ENCODE results near the gene PSD. TPM values are rescaled to one million over a fixed set of nuclear protein-coding genes. Genes with fewer than 3 reads are reported as not detected.

PSD gene
- total and polyA plus RNA-seq, 5 experiments from 2014 or later = 4.9 to 13.3 (median 5.9) TPM

DNA sequence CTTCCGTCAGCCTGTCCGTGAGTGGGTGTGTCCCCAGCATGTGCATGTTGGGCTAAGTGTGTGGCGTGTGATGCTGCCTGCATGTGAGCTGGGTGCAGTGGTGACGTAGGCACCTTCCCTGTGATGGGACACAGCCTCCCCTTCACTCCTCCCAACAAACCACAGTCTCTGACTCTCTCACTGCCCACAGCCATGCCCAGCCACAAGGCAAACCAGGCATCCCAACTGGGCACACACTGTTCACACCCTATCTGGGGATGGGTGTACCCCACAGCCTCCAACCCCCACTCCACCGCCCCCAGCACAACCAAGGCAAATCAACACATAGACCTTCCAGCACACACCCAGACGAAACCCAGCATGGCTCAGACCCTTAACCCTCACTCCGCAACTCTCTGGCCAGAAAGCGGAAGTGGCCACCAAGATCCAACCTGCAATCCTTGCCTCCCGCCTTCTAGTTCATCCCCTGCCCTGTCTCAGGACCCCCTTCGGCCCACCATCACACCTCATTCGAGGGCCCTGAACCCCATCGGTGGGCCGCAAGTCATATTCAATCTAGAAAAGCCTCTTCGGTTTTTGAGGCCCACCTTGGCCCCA is 10.4 kb downstream of the PSD start:
- no peaks in the 10 kb centered on the region for H3K36me3 Mint-ChIP-seq
- no peaks in the 10 kb centered on the region for H3K9me3 Mint-ChIP-seq
- peak overlapping the region; percentile 64 to 96 (median 88) for H3K27ac Mint-ChIP-seq
- POLR2A ChIA-PET = interaction anchor here (0.6 to 1.4 kb wide), 4 partner anchors 9 to 24 kb away, joined by 3 to 7 read pairs (median 4); partner anchors contain the start of gene CUEDC2
- peak overlapping the region; percentile 71 to 89 (median 79) for H3K4me3 Mint-ChIP-seq
- DNase-seq (peak in 4 of 10 donors; percentile 26 to 66 (median 40)), ATAC-seq (peak in 1 of 2 donors; percentile 32)
- peaks cover 28 to 56% (median 38%) of the 10 kb centered on the region in 4 donors for H3K4me1 Mint-ChIP-seq
- H3K27me3 Mint-ChIP-seq = peaks cover 0 to 25% (median 0%) of the 10 kb centered on the region in 5 donors

DNA sequence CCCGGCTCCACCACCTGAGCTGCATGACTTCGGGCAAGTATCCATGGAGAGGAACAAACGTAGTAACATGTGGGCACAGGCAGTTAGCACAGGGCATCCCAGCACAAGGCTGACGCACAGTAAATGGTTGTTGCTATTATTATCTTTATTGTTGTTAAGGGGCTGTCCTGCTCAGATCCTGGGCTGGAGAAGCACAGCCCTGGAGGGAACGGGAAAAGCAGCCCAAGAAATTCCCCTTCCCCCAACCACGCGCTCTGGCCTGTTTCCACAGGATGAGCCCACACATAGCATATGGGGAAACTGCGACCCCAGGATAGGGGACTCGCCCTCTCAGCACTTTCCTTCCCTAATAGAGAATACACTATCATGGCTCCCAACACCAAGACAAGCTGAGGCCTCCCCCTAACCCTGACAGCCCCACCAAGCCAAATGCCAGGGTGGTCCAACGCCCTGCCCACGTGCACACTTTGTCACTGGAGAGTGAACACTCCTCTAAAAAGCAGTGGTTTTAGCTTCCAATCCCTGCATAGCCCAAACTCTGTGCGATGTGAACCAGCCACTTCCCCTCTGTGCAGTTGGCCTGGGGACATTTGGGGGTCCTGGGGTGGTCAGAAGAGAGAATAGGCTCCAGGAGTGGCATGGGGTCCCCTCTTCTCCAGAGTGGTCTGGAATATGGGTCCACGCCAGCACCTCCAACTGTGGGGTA is 11.0 kb downstream of the PSD start:
- ATAC-seq (no peak), DNase-seq (no peak)
- Mint-ChIP-seq H3K4me3 (peak overlapping the region; percentile 9 to 89 (median 74)), H3K4me1 (peaks cover 28 to 49% (median 32%) of the 10 kb centered on the region in 4 donors), H3K27me3 (peaks cover 0 to 21% (median 0%) of the 10 kb centered on the region in 5 donors), H3K9me3 (no peaks in the 10 kb centered on the region), H3K36me3 (no peaks in the 10 kb centered on the region), H3K27ac (peak overlapping the region in 9 of 10 donors; percentile 80 to 96 (median 91))
- POLR2A ChIA-PET = interaction anchor here (0.5 to 1.4 kb wide), 8 partner anchors 9 to 74 kb away, joined by 3 to 7 read pairs (median 4); partner anchors contain the start of gene CUEDC2

GRCh38 chr10:102406815-102407214 is 11.8 kb downstream of the PSD start:
- no peaks in the 10 kb centered on the region for H3K9me3 Mint-ChIP-seq
- peak overlapping the region in 6 of 10 donors; percentile 50 to 90 (median 70) for H3K27ac Mint-ChIP-seq
- DNase-seq = no peak
- H3K27me3 Mint-ChIP-seq = peaks cover 0 to 20% (median 0%) of the 10 kb centered on the region in 5 donors
- H3K36me3 Mint-ChIP-seq = peaks cover 0 to 2% (median 0%) of the 10 kb centered on the region in 3 donors
- POLR2A ChIA-PET = interaction anchor here (0.5 to 1.7 kb wide), 7 partner anchors 8 to 75 kb away, joined by 3 to 15 read pairs (median 4); no protein-coding TSS in a partner anchor
- no peak for ATAC-seq
- H3K4me1 Mint-ChIP-seq = peaks cover 28 to 44% (median 30%) of the 10 kb centered on the region in 4 donors
- peak overlapping the region in 6 of 10 donors; percentile 19 to 85 (median 32) for H3K4me3 Mint-ChIP-seq

DNA sequence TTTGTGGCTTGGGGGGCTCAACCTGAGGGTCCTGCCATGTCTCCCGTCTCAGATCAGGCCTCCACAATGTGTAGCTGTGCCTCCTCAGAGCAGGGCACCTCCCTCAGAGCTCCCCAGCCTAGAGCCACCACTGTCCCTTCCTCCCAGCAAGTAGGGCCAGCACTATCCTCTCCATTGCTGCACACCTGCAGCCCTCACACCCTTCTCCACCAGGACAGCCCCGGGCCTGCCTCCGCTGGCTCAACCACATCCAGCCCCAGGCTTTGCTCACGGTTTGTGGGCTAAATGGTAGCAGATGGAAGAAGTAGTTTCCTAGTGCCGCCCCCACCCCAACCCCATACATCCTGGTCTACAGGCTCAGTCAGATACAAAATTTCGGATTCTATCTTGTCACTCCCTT is 13.0 kb downstream of the PSD start:
- Mint-ChIP-seq H3K4me3 (peak overlapping the region in 3 of 10 donors; percentile 7 to 68 (median 21)), H3K27me3 (peaks cover 0 to 12% (median 0%) of the 10 kb centered on the region in 5 donors), H3K9me3 (no peaks in the 10 kb centered on the region), H3K27ac (peak overlapping the region; percentile 9 to 73 (median 53)), H3K4me1 (peaks cover 20 to 32% (median 21%) of the 10 kb centered on the region in 4 donors), H3K36me3 (peaks cover 0 to 7% (median 0%) of the 10 kb centered on the region in 3 donors)
- ATAC-seq = no peak
- POLR2A ChIA-PET = interaction anchor here (0.5 to 1.8 kb wide), 7 partner anchors 10 to 45 kb away, joined by 3 to 15 read pairs (median 5); partner anchors contain the start of genes C10orf95, CUEDC2 and NFKB2
- DNase-seq = no peak

GRCh38 chr10:102405108-102405571 is 13.4 kb downstream of the PSD start:
- Mint-ChIP-seq H3K9me3 (no peaks in the 10 kb centered on the region), H3K4me3 (no peak overlapping the region), H3K4me1 (peaks cover 19 to 36% (median 22%) of the 10 kb centered on the region in 4 donors), H3K36me3 (peaks cover 0 to 9% (median 0%) of the 10 kb centered on the region in 3 donors), H3K27me3 (peaks cover 0 to 11% (median 0%) of the 10 kb centered on the region in 5 donors), H3K27ac (peak overlapping the region in 5 of 10 donors; percentile 15 to 83 (median 48))
- DNase-seq = peak in 1 of 10 donors; percentile 61
- no peak for ATAC-seq
- POLR2A ChIA-PET = interaction anchor here (0.6 to 1.8 kb wide), 6 partner anchors 9 to 938 kb away, joined by 3 to 6 read pairs (median 4); partner anchors contain the start of genes C10orf95, CUEDC2 and NFKB2

- ATAC-seq (no peak), DNase-seq (no peak)
- Mint-ChIP-seq H3K9me3 (no peaks in the 10 kb centered on the region), H3K27ac (peak overlapping the region in 3 of 10 donors; percentile 32 to 83 (median 48)), H3K4me1 (peaks cover 15 to 35% (median 20%) of the 10 kb centered on the region in 4 donors), H3K27me3 (peaks cover 0 to 5% (median 0%) of the 10 kb centered on the region in 5 donors), H3K4me3 (no peak overlapping the region), H3K36me3 (peaks cover 0 to 10% (median 0%) of the 10 kb centered on the region in 3 donors)
- POLR2A ChIA-PET = interaction anchor here (0.6 to 1.8 kb wide), 13 partner anchors 8 to 937 kb away, joined by 3 to 8 read pairs (median 4); partner anchors contain the start of genes C10orf95, CUEDC2, FBXL15 and NFKB2
Observed at GRCh38 chr10:102404361-102405107, 14.1 kb downstream of the PSD start.

GRCh38 chr10:102403115-102403514 is 15.5 kb downstream of the PSD start:
- Mint-ChIP-seq H3K4me3 (no peak overlapping the region), H3K27me3 (peaks cover 0 to under 1% (median 0%) of the 10 kb centered on the region in 5 donors), H3K4me1 (peaks cover 14 to 36% (median 24%) of the 10 kb centered on the region in 4 donors), H3K9me3 (no peaks in the 10 kb centered on the region), H3K36me3 (peaks cover 0 to 19% (median 0%) of the 10 kb centered on the region in 3 donors), H3K27ac (peak overlapping the region in 1 of 10 donors; percentile 29)
- no peak for ATAC-seq
- no peak for DNase-seq
- POLR2A ChIA-PET = interaction anchor here (0.5 to 1.6 kb wide), 12 partner anchors 10 to 697 kb away, joined by 3 to 8 read pairs (median 3); partner anchors contain the start of genes ACTR1A and FBXL15

GRCh38 chr10:102402512-102402896 is 16.1 kb downstream of the PSD start:
- Mint-ChIP-seq H3K9me3 (no peaks in the 10 kb centered on the region), H3K36me3 (peaks cover 0 to 25% (median 0%) of the 10 kb centered on the region in 3 donors), H3K4me1 (peaks cover 14 to 33% (median 24%) of the 10 kb centered on the region in 4 donors), H3K27me3 (no peaks in the 10 kb centered on the region), H3K27ac (peak overlapping the region in 3 of 10 donors; percentile 9 to 81 (median 38)), H3K4me3 (no peak overlapping the region)
- no peak for DNase-seq
- POLR2A ChIA-PET = interaction anchor here (1.0 to 1.6 kb wide), 4 partner anchors 9 to 48 kb away, joined by 4 to 6 read pairs (median 4); partner anchors contain the start of genes CUEDC2 and FBXL15
- ATAC-seq = no peak

- Mint-ChIP-seq H3K27ac (peak overlapping the region in 5 of 10 donors; percentile 38 to 81 (median 65)), H3K36me3 (peaks cover 0 to 31% (median 0%) of the 10 kb centered on the region in 3 donors), H3K9me3 (no peaks in the 10 kb centered on the region), H3K4me1 (peaks cover 14 to 31% (median 26%) of the 10 kb centered on the region in 4 donors), H3K4me3 (peak overlapping the region in 1 of 10 donors; percentile 63), H3K27me3 (no peaks in the 10 kb centered on the region)
- POLR2A ChIA-PET = interaction anchor here (1.0 to 8.9 kb wide), 4 partner anchors 10 to 48 kb away, joined by 4 to 64 read pairs (median 4); partner anchors contain the start of genes CUEDC2 and FBXL15
- no peak for ATAC-seq
- no peak for DNase-seq
Observed at GRCh38 chr10:102401735-102402511, 16.7 kb downstream of the PSD start.

- H3K27ac Mint-ChIP-seq = peak overlapping the region in 4 of 10 donors; percentile 20 to 75 (median 52)
- ATAC-seq (no peak), DNase-seq (peak in 1 of 10 donors; percentile 62)
- peaks cover 0 to 35% (median 0%) of the 10 kb centered on the region in 3 donors for H3K36me3 Mint-ChIP-seq
- POLR2A ChIA-PET = interaction anchor here (1.0 to 8.9 kb wide), 5 partner anchors 10 to 49 kb away, joined by 4 to 102 read pairs (median 5); partner anchors contain the start of genes CUEDC2 and FBXL15
- peak overlapping the region in 1 of 10 donors; percentile 63 for H3K4me3 Mint-ChIP-seq
- H3K4me1 Mint-ChIP-seq = peaks cover 12 to 36% (median 32%) of the 10 kb centered on the region in 4 donors
- H3K9me3 Mint-ChIP-seq = no peaks in the 10 kb centered on the region
- no peaks in the 10 kb centered on the region for H3K27me3 Mint-ChIP-seq
Observed at GRCh38 chr10:102401342-102401654, 17.3 kb downstream of the PSD start.

Data from naive thymus-derived CD8-positive, alpha-beta T cell (primary cell).